HG03066 (cell line): ENCODE data around the gene SNF8.

Experiments used
- ATAC-seq: cut with Tn5 transposase; IDR thresholded peaks from one replicate; pipeline ENCODE4 v1.9.1; 2021; ENCODE audit warnings: low read depth; ENCODE audit not compliant: unreplicated experiment

SNF8 gene

DNA sequence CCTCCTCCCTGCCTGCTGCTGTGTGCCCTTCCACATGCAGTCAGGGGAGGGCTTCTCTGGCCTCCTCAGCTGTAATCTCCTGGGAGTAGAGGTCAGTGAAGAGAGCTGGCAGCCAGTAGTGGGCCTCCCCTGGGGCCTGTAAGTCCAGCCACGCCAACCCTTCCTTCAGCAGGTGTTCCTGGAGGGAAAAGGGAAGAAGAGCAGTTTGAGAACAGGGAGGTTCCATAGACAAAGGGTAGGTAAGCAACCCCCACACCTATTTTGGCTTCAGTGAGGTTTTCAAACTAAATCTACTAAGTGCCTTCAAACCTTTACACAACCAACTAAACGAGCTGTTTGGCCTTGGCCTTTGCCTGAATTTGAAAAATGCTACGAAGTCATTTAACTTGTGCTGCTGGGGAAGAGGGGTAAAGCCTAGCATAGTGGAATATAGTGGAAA, 14.2 kb downstream of the SNF8 start:
- no peak for ATAC-seq

DNA sequence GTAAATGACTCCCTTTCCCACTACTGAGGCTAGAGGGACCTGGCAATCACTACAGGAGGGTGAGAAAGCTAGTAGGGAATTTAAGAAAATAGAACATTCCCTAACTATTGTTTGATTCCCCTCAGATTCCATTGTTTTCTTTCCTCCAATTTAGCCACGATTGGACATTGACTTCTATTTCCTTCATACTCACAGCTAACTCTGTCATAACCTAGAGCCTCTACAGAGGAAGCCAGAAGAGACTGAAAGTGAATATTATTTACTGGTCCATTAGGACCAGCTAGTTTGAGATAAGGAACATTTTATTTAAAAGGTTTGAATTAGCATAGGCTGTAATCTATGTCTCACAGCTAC, 14.9 kb downstream of the SNF8 start:
- no peak for ATAC-seq

DNA sequence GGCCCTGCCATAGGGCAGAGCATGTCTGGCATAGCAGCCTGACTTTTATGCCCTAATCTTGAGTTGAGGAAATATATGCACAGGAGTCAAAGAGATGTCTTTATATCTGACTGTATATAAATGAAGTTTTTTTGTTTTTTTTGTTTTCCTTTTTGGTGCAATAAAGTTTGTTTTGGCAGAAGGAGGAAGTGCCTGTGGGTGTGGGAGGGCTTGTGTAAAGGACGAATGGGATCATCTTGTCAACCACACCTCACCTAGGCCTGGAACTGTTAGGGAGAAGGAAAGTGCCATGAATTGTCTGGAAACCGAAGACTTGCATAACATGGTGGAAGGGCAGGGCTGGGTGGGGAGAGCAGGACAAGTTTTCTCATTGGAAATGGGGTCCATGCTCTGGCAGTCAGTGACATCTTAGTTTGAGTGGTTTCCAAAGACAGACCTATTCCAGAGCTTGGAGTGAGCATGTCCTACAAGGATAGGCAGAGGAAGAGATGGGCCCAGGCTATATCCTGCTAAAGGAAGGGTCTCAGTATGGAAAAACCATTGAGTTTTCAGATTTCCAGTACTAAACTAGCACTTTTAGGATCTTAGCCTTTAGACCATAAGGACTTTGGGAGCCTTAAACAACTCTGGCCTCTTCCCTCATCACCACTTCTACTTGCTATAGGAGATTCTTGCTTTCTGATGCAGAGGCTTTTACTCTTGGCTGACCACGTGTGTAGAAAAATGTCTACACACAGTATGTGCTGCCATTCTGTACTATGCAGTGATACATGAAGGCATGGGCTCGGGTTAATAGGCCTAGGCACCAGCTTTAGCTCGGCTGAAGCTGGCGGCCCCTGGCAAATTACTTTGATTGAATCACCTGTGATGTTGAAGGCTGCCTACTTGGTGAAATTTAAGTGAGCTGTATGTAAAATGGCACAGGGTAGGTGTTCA, 15.5 kb downstream of the SNF8 start:
- ATAC-seq, result no peak

DNA sequence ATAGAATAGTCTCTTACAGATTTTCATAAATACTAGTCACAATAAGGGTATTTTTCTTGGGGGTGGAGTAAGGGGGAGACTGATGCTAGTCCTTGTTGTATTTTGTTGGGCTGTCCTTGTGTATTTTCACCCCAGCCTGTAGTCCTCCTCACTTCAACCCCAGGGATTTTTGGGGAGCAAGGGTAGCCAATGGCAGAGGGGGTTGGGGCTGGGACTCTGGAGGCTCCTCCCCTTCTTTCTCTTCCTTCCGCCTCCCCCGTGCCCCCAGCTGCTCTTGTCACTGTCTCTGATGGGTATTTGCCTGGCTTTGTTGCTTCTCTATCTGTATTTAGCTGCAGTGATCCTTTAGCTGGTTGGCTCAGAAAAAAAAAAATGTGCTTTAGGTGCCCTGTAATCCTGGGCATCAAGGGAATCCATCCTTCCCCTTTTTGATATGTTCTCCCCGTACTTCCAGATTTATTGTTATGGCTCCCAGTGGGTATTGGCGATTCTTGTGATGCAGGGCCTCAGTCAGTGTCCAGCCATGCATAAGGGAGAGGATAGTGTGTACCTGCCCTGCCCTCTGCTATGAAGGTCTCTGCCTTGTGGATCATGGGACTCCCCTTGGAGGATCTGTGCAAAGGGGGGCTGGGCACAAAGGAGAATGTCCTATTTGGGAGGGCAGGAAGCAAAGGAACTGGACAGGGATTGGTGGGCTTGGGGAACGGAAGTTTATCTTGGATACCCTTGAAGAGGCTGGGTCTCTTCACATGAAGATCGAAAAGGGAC, 16.5 kb downstream of the SNF8 start:
- no peak for ATAC-seq

DNA sequence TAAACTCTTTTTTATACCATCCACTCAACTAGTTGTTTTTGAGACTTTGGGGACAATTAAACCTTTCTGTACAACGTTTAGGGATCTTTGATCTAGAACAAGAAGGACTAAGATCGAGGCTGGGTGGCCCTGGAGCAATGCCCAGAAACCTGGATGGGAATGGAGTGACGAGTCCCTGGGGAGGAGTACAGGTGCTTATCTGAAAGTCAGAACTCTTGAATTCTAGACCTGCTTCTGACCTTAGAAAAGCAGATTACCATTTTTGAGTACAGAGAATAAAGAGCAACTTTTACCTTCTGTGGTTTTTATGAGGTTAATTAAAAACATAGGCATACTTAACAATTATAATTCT, 18.7 kb downstream of the SNF8 start:
- no peak for ATAC-seq

DNA sequence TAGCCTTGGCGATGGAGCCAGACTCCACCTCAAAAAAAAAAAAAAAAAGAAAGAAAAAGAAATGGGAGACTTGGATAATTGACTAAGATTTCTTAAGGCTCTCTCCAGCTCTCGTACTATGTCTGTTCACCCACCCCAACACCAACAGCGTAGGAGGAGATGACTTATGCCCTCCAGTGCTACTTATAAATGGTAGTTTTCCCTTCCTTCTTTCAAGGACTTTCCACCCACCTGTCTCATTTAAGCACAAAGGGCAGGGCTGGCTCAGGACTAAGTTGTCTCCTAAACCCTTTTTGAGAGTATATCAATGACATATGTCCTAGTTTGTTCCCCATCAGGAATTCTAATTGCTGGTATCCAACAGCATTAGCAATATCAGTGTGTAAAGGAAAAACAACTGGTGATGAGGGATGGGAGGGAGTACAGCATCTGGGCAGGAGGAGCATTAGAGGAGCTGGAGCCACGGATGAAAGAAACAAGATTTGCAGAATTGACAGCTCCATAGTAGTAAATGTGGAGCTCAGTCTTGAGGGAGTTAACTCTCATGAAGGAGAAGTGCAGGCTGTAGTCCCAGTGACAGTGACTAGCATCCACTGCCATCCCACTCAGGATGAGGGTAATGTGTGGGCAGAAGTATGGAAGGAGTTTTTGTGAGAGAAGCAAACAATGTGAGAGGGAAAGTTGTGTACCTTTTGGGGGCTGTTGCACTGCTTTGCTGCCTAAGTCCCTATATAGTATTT, 19.2 kb downstream of the SNF8 start:
- no peak for ATAC-seq

DNA sequence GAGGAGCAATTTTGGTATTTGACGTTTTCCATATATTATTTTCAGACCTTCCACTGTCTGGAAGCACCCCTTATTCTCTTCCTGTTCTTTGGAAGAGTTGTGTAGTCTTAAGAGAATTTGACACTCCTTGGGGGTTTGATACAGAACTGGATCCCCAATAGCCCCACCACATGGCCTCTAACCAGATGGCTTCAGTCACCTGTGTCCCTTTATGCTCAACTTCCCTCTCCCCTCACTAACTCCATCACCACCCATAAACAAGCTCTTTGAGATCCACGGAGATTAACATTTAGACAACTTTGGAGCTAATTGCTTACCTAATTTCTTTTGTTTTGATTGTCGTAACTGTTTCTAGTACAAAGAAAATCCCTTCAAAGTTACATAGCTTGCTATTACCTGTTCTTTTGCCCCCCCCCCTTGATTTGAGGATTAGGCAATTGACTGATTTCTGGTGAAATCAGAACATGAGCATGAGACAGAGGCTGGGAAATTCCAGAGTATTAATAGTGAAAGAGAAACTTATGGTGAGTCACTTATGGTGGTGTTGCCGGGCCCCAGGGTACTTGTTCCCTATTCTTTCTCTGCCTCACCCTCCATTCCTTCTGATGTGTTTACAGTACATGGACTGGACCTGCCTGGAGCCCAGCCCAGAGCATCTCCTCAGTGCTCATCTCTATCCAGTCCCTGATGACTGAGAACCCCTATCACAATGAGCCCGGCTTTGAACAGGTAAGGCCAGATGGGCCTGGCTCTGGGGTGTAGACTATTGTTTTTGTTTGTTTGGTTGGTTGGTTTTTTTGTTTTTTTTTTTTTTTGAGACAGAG, 29.0 kb downstream of the SNF8 start:
- ATAC-seq, result no peak

DNA sequence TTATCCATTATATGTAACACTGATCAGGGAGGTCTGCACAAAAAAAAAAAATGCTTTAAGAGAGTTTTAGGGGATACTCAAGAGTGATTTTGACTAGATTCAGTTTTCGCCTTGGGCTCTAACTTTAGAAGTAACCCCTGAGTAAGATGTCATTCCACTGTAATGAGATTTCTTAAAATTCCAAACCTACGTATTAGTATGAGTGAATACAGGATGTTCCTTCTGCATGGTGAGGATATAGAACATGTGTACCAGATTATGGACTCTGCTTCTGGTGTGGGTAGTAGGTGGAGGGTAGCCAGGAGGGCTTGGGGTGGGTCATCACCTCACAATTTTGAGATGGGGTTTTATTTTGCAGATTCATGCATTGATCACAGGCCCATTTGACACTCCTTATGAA, 32.2 kb downstream of the SNF8 start:
- no peak for ATAC-seq

DNA sequence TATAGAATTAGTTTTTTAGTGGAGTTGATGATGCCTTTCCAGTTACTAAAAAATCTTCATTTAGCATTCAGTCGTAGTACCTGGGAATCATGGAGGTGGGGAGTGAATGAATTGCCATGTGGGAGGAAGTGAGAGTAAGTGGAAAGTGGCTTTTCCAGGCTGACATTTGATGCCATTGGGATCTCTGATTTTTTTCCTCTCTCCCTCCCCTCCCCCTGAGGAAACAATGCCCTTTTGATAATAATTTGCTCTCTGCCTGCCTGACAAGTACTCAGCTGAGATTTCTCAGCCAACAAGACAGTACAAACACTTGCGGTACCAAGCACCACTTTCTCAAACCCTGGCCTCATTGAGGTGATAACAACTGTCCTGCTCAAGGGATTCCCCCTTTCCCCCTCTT, 34.3 kb downstream of the SNF8 start:
- ATAC-seq, result no peak

DNA sequence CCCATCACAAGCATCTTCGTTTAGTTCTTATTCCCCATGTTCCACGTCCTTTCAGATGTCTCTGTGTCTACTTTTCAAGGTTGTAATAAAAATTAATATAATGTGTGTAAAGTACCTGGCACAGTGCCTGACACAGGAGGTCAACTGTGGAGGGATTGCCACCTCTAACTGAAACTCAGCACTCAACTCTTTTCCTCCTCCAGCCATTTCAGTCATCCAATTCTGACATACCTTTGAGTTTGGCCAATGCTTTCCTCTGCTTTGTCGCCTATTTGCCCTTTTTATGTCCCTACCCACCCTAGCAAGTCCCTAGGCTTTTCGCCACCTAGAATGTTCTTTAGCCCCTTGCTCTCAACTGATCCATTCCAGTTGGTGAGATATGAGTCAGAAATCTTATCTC, 34.9 kb downstream of the SNF8 start:
- ATAC-seq, result no peak

DNA sequence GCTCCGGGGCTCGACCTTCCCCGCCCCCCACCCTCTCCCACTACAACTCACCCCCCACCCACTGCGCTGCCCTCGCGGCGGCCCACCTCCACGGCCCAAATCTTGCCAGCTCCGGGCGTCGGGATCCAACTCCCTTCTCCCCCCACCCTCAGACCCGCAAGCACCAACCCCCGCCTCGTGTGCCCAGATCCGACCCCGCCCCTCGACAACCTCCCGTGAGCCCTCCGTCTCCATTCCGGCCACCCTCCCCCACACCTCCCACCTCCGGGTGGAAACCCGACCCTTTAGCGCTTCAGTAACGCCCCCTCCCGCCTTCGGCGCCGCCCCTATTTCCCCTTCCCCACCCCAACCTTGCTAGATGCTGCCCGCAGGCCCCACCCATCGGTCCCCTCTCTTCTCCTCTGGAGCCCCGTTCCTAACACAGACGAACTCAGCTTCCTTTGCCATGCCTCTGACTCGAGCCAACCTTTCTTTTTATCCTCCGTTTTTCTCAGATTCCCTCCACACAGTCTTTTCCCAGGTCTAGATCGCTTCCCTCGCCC, 35.7 kb downstream of the SNF8 start:
- ATAC-seq, result peak; percentile 36

DNA sequence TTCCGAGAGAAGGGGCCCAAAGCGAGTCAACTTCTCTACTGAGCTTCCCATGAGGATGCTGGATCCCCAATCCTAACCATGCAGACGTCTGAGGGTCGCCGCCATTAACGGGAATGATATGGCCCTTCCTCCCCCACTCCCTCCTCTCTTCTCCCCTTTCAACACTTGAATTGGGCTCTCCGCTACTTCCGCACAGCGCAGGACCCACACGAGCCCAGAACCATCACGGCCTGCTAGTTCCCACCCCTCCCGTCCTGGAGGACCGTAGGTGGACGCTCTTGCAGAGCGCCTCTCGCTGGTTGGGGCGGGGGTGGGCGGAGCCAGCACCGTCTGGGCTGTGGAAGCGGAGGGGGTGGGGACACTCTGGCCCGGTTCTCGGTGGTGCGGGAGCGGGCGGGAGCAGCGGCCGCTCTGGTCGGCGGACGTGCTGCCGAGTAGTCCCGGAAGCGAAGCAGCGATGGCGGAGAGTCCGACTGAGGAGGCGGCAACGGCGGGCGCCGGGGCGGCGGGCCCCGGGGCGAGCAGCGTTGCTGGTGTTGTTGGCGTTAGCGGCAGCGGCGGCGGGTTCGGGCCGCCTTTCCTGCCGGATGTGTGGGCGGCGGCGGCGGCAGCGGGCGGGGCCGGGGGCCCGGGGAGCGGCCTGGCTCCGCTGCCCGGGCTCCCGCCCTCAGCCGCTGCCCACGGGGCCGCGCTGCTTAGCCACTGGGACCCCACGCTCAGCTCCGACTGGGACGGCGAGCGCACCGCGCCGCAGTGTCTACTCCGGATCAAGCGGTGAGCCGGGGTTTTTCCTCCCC, 36.4 kb downstream of the SNF8 start, which contains the start of gene UBE2Z:
Gene UBE2Z, plus strand, starts transcription at position 361 of the 797 bp plus-strand sequence. Its CDS starts 97 bp downstream, at position 458.
- peak; percentile 69 for ATAC-seq

DNA sequence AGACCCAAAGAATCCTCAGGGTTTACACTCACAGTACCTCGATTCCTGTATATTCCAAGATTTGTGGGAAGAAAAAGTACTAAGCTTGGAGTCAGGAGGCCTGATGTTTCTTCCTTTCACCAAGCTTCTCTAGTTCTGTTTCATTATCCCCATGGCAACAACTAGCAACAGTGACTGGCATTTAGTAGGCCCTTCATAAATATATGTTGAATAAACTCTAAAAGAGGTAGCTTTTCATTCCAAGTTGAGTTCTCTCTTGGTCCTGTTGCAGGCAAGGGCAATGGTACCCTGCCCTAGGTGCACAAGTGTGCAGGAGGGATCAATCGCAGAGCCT, 37.0 kb downstream of the SNF8 start:
- no peak for ATAC-seq

DNA sequence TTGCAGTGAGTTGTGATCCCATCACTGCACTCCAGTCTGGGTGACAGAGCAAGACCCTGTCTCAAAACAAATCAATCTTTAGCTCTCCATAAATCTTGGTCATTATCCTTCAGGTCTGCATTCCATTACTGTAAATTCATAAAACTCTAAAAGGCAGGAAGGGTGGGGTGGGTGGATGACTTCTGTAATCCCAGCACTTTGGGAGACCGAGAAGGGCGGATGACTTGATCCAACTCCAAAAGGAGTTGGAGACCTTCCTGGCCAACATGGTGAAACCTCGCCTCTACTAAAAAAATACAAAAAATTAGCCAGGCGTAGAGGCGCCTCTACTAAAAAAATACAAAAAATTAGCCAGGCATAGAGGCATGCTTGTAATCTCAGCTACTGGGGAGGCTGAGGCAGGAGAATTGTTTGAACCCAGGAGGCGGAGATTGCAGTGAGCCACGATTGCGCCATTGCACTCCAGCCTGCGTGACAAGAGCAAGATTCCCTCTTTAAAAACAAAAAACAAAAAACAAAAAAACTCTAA, 38.6 kb downstream of the SNF8 start:
- ATAC-seq, result no peak

DNA sequence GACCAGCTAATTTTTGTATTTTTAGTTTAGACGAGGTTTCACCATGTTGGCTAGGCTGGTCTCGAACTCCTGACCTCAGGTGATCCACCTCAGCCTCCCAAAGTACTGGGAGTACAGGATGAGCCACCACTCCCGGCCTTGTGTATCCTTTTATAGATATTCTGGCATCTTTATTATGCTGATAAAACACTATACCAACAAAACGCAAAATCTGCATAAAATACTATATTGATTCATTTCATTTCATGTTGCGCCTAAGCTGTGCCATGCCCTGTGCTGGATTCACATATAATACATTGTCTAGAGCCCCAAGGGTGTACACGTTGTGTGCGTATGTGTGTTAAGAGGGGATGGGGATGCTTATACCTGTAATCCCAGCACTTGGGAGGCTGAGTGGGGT, 40.2 kb downstream of the SNF8 start:
- no peak for ATAC-seq

DNA sequence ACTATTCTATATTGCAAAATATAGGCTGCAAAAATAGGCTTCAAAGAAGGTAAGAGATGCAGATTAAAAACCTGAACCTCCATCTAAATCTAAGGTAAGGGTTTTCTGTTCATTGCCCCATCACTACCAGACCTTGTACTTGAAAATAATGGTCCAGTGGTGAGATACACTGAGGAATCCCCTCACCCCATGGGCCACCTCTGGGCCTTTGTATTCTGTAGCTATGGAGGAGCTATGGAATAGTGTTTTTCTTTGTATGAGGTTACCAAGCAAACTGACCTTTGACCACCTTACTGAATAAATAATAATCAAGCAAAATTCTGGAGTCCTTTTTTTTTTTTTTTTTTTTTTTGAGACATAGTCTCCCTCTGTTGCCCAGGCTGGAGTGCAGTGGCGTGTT, 41.2 kb downstream of the SNF8 start:
- no peak for ATAC-seq

DNA sequence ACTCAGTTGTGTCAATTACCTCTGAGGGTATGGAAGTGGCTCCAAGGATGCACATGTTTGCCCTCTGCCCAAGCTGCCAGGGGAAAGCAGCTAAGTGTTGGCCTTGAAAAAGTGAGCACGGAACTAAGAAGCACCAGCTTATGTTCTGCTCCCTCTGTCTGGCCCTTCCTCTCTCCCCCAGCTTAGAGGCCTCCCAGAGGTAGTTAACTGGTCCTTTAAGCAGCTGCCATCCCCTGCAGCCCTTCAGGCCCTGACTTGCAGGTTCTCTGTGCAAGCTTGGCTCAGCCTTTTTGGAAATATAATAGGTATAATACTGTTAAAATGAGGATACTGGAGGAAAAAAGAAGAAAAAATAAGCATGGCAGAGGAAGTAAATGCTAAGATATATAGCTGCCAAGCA, 43.4 kb downstream of the SNF8 start:
- no peak for ATAC-seq

DNA sequence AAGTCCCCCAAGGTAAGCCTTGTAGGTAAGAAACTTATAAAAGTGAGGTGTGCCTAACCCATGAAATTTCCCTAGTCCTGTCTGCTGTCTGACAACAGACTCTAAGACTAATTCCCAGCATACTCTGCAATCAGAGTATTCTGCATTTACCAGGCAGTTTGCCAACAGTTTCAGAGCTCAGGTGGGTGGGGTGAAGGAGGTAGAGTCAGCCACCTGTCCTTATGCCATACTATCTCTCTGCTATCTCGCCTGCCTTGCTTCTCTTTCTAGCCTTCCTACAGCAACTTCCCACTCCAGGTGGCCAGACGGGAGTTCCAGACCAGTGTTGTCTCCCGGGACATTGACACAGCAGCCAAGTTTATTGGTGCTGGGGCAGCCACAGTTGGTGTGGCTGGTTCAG, 49.8 kb downstream of the SNF8 start:
- ATAC-seq, result no peak
